ENCODE results near the gene CACNA1C. TPM values are rescaled to one million over a fixed set of nuclear protein-coding genes. Genes with fewer than 3 reads are reported as not detected.

Gene CACNA1C
- total RNA-seq, 3 donors from 2014 or later: 2.6 to 11.8 (median 9.5) TPM

DNA sequence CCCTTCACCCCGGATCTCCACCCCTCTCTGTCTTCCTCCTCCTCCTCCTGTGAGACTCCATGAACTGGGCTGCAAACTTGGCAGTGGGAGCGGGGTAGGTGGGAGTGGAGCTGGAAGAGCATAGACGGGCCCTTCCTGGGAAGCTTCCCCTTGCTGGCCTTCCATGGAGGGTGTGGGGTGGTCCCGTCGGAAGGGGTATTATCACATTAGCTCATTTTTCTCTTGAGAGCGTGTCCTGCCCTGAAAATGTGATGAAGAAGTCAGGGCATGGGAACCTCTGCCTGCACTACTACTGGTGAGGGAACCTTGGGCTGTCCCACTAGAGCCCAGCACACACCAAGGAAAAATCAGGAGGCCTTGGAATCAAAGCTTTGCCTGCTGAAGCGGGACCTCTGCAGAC lies 66.5 kb downstream of the CACNA1C start:
- H3K4me1 ChIP-seq: no peaks in the 10 kb centered on the region
- H3K36me3 ChIP-seq: no peaks in the 10 kb centered on the region
- no peak overlapping the region for H3K4me3 ChIP-seq
- no peak for DNase-seq (ENCODE audit: low spot score in 2 of 2)
- no peaks in the 10 kb centered on the region for H3K27me3 ChIP-seq
- TF ChIP-seq POLR2A (IDR thresholded peaks at IDR 0.05): no peak
- no peak for TF ChIP-seq CTCF (IDR thresholded peaks at IDR 0.05)
- no peak for TF ChIP-seq POLR2AphosphoS5 (IDR thresholded peaks at IDR 0.05)
- intact Hi-C loops (cut with DNase I; ENCODE audit: low total_unique reads): no loop called here
- peak overlapping the region in 1 of 2 donors; percentile 19 for H3K27ac ChIP-seq
- no peaks in the 10 kb centered on the region for H3K9me3 ChIP-seq

GRCh38 chr12:2120982-2121758 lies 68.4 kb downstream of the CACNA1C start:
- no peak for DNase-seq (ENCODE audit: low spot score in 2 of 2)
- Histone ChIP-seq H3K27ac (no peak overlapping the region), H3K9me3 (no peaks in the 10 kb centered on the region), H3K4me3 (no peak overlapping the region), H3K36me3 (no peaks in the 10 kb centered on the region), H3K27me3 (no peaks in the 10 kb centered on the region), H3K4me1 (no peaks in the 10 kb centered on the region)
- intact Hi-C loops (cut with DNase I; ENCODE audit: low total_unique reads): no loop called here
- no peak for TF ChIP-seq CTCF (IDR thresholded peaks at IDR 0.05)
- TF ChIP-seq POLR2AphosphoS5 (IDR thresholded peaks at IDR 0.05): no peak
- no peak for TF ChIP-seq POLR2A (IDR thresholded peaks at IDR 0.05)

GRCh38 chr12:2124466-2125023 lies 71.8 kb downstream of the CACNA1C start:
- no peak for DNase-seq (ENCODE audit: low spot score in 2 of 2)
- Histone ChIP-seq H3K27me3 (no peaks in the 10 kb centered on the region), H3K4me3 (no peak overlapping the region), H3K4me1 (no peaks in the 10 kb centered on the region), H3K27ac (no peak overlapping the region), H3K9me3 (no peaks in the 10 kb centered on the region), H3K36me3 (no peaks in the 10 kb centered on the region)
- TF ChIP-seq POLR2A (IDR thresholded peaks at IDR 0.05) (no peak), CTCF (IDR thresholded peaks at IDR 0.05) (no peak), POLR2AphosphoS5 (IDR thresholded peaks at IDR 0.05) (no peak)
- intact Hi-C loops (cut with DNase I; ENCODE audit: low total_unique reads): no loop called here

DNA sequence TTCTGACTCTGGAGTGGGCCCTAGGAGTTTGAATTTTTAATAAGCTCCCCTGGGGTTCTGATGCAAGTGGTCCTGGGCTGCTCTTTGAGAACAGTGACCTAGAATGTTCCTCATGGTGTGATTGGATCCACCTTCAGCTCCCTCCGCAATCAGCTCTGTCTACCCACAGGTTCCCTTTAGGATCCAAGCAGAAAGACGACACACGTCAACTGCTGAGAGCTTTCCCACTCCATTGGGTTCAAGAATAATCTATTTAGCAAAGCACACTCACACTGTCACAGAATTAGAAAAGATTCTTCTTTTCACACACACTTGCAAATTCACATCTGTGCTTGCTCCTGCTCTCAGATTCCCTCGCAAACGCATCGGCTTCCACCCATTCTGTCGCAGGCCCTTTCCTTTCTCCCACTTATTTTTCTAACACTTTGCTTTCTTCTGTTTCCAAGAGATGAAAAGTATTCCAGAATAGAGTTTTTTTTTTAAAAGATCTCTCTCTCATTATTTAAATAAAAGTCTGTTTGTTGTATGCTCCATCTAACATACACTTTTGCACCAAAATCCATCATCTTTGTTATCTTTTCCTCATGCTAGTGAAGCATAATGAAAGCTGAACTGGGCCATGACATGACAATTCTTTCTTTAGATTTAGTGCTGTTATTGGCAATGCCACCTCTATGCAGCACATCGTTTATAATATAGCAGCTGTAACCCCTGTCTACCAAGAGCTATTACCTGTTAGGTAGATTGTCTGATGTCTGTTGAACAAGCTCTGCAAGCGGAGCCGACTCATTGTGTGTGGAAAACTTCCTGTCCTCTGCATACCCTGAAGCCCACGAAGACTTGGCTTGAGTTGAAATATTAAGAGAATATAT lies 73.1 kb downstream of the CACNA1C start:
- Histone ChIP-seq H3K4me3 (no peak overlapping the region), H3K4me1 (no peaks in the 10 kb centered on the region), H3K27ac (no peak overlapping the region), H3K27me3 (no peaks in the 10 kb centered on the region), H3K9me3 (no peaks in the 10 kb centered on the region), H3K36me3 (no peaks in the 10 kb centered on the region)
- TF ChIP-seq CTCF (IDR thresholded peaks at IDR 0.05): no peak
- no peak for TF ChIP-seq POLR2AphosphoS5 (IDR thresholded peaks at IDR 0.05)
- TF ChIP-seq POLR2A (IDR thresholded peaks at IDR 0.05): no peak
- DNase-seq (ENCODE audit: low spot score in 2 of 2): no peak
- intact Hi-C loops (cut with DNase I; ENCODE audit: low total_unique reads): no loop called here
